ENCODE results near the gene EGFL8.
"Not testable (repeated sequence)": the region's sequence is repeated elsewhere in the genome, so short reads cannot be mapped to it uniquely, and the experiment has no call there.

Gene EGFL8

GRCh38 chr6:32185681-32186131 lies 21.3 kb downstream of the EGFL8 start:
- peak; percentile 63 for DNase-seq

GRCh38 chr6:32186151-32186840 lies 21.9 kb downstream of the EGFL8 start:
- not testable (repeated sequence) for DNase-seq

- DNase-seq = no peak
Observed at GRCh38 chr6:32187009-32187709, 22.8 kb downstream of the EGFL8 start.

- not testable (repeated sequence) for DNase-seq
Observed at GRCh38 chr6:32187725-32188380, 23.5 kb downstream of the EGFL8 start.

GRCh38 chr6:32188381-32189068 lies 24.1 kb downstream of the EGFL8 start:
- DNase-seq = no peak

- DNase-seq = no peak
Observed at GRCh38 chr6:32189069-32189741, 24.8 kb downstream of the EGFL8 start.

GRCh38 chr6:32189742-32190053 lies 25.3 kb downstream of the EGFL8 start:
- DNase-seq = no peak

- peak; percentile 96 for DNase-seq
Observed at GRCh38 chr6:32190054-32190851, 25.9 kb downstream of the EGFL8 start, which contains the start of gene PBX2. PBX2 (minus strand) TSS chr6:32190202; CDS start chr6:32189915, 287 bp downstream.

GRCh38 chr6:32190911-32191677 lies 26.7 kb downstream of the EGFL8 start:
- DNase-seq = no peak

- no peak for DNase-seq
Observed at GRCh38 chr6:32191696-32192607, 27.6 kb downstream of the EGFL8 start.

- peak; percentile 79 for DNase-seq
Observed at GRCh38 chr6:32192608-32193039, 28.2 kb downstream of the EGFL8 start, which contains the start of gene GPSM3. GPSM3 (minus strand) TSS chr6:32192643; CDS start chr6:32192513, 130 bp downstream.

- DNase-seq = not testable (repeated sequence)
Observed at GRCh38 chr6:32193096-32193495, 28.7 kb downstream of the EGFL8 start.

- no peak for DNase-seq
Observed at GRCh38 chr6:32194388-32194787, 30.0 kb downstream of the EGFL8 start.

- peak; percentile 40 for DNase-seq
Observed at GRCh38 chr6:32194825-32195651, 30.6 kb downstream of the EGFL8 start.

GRCh38 chr6:32195652-32195901 lies 31.2 kb downstream of the EGFL8 start:
- DNase-seq = peak; percentile 100

- DNase-seq = peak; percentile 61
Observed at GRCh38 chr6:32195902-32196681, 31.7 kb downstream of the EGFL8 start.

- no peak for DNase-seq
Observed at GRCh38 chr6:32196682-32197616, 32.6 kb downstream of the EGFL8 start.
